Measurements from ENCODE around the gene PHETA1.

DNA sequence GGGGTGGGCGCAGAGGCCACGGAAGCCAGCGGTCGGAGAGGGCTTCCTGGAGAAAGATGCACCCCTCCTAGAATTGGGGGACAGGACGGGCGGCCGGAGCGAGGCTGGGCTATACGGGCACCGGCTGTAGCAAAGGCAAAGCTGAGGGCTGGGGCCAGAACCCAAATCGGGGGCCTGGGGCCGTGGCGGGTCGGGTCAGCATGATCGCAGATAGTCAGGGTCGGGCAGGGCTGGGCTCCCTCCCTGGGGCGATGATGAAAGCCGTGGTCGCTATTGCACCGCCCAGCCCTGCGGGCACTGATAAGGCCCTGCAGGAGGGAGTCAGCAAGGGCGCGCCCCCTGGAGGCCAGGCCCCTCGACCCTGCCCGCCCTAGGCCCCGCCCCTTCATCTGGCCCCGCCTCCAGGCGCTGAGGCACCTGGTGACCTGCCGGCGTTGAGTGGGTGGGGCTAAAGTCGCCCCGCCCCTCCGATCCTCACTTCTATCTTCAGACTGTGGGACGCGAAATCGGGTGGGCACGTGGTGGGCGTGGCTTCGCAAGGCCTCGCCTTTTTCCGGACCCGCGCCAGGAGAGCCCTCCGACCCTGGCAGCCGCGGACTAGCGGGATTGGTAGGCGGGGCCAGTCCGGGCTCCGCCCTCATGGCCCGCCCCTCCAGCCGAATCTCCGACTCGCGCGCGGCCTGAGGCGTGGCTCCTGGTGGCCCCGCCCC is 36.4 kb upstream of the PHETA1 start:
- TF ChIP-seq, protein P1, sequence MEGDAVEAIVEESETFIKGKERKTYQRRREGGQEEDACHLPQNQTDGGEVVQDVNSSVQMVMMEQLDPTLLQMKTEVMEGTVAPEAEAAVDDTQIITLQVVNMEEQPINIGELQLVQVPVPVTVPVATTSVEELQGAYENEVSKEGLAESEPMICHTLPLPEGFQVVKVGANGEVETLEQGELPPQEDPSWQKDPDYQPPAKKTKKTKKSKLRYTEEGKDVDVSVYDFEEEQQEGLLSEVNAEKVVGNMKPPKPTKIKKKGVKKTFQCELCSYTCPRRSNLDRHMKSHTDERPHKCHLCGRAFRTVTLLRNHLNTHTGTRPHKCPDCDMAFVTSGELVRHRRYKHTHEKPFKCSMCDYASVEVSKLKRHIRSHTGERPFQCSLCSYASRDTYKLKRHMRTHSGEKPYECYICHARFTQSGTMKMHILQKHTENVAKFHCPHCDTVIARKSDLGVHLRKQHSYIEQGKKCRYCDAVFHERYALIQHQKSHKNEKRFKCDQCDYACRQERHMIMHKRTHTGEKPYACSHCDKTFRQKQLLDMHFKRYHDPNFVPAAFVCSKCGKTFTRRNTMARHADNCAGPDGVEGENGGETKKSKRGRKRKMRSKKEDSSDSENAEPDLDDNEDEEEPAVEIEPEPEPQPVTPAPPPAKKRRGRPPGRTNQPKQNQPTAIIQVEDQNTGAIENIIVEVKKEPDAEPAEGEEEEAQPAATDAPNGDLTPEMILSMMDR (IDR thresholded peaks at IDR 0.05) = peak; percentile 54 to 87 (median 69)
- peak in 1 of 2 donors; percentile 37 for TF ChIP-seq POLR2A (IDR thresholded peaks at IDR 0.05)
